Pancreas (tissue), 10 donors: ENCODE data around the gene ZFAND2A. TPM values are rescaled to one million over a fixed set of nuclear protein-coding genes. Genes with fewer than 3 reads are reported as not detected.

Source experiments
- ATAC-seq, 4 donors: fragments of 200-7000 bp; cut with Tn5 transposase; one replicate each; pipeline versions ENCODE4 v1.8.0 to v1.9.1; 2020; ENCODE audit warnings: mild to moderate bottlenecking in 4 of 4, moderate library complexity in 4 of 4
- DNase-seq, 6 donors: peaks; one replicate each; pipeline ENCODE4 v3.0.0-alpha.2; 2020
- FAIRE-seq: peaks from 2 replicates; lab custom pipeline; 2012; peaks lifted over from hg19 to GRCh38; lab: Jason Lieb, UNC
- H3K27ac ChIP-seq, 4 donors: fragments of 200-600 bp; sonication (generic); 1 replicate in 3 of 4; 2 replicates in 1 of 4; pipeline versions ENCODE4 v1.5.0 to v1.8.0; 2020
- H3K27me3 ChIP-seq, 4 donors: fragments of 200-600 bp; one replicate each; pipeline ENCODE4 v1.8.0; 2021
- H3K36me3 ChIP-seq, 3 donors: fragments of 200-600 bp; sonication (generic) in 1 of 3; one replicate each; pipeline versions ENCODE4 v1.5.0 to v1.8.0; 2020 to 2021
- H3K4me1 ChIP-seq, 3 donors: fragments of 200-600 bp; one replicate each; pipeline ENCODE4 v1.8.0; 2021
- H3K4me3 ChIP-seq, 4 donors: fragments of 200-600 bp; sonication (generic) in 2 of 4; one replicate each; pipeline versions ENCODE4 v1.5.0 to v1.8.0; 2020 to 2021
- H3K9me3 ChIP-seq, 4 donors: fragments of 200-600 bp; one replicate each; pipeline ENCODE4 v1.8.0; 2021
- CTCF ChIP-seq, 4 donors: fragments of 200-600 bp; sonication (generic) in 3 of 4; IDR thresholded peaks; one replicate each; pipeline versions ENCODE4 v1.5.0 to v1.8.0; 2021; ENCODE audit warnings: antibody characterized with exemption in 4 of 4
- WGBS, 2 donors: extraction: QIAGEN DNeasy Blood & Tissue Kit; methylation state at CpG; one replicate each; pipeline ENCODE4 v1.1.7; 2013; 5-methylcytosine and 5-hydroxymethylcytosine counted together
- intact Hi-C, 3 donors: fragments of 100-400 bp; cut with DNase I; formaldehyde crosslinking; loops; one replicate each; pipeline versions ENCODE4 v1.11.1 to v1.14.2; 2022
- polyA plus RNA-seq, 2 donors: library from polyadenylated mRNA; stranded (reverse); fragments of 200-250 nt; gene quantifications; one replicate each; pipeline ENCODE4 v1.2.3, GENCODE V29; 2013
- total RNA-seq, 6 donors: library from RNA; stranded (reverse); fragmentation: NEBNext Ultra II Directional in 4 of 6; extraction: Animal tissue kit (Norgen Biotek cat#: 25700) in 4 of 6; gene quantifications; one replicate each; pipeline versions ENCODE4 v1.2.1 to v1.2.4, GENCODE V29; 2021 to 2023
- donor health status: healthy with polysubstance abuse.
- donor health status: DM: no; HTN: no; CAD: no; lungs with moderate emphysema.
- donor health status: DM: no; HTN: no; CAD: no.
- donor health status: control.
- donor health status: control.
- donor health status: Bipolar disorder and iron deficiency.
- donor health status: DM: yes; HTN: yes; CAD: no.
- donor health status: DM: no; HTN: no; CAD: no.
- donor health status: DM: no; HTN: no; CAD: no.
- donor health status: DM: yes; HTN: yes; CAD: no.

Gene ZFAND2A
- total and polyA plus RNA-seq, 8 donors, result 6.1 to 35.0 (median 15.3) TPM

GRCh38 chr7:1134951-1135350 is 25.0 kb downstream of the ZFAND2A start:
- intact Hi-C loops, result no loop called here
- Histone ChIP-seq H3K27me3 (no peaks in the 10 kb centered on the region), H3K9me3 (no peaks in the 10 kb centered on the region), H3K4me3 (no peak overlapping the region), H3K27ac (no peak overlapping the region), H3K4me1 (peaks cover 0 to 18% (median 10%) of the 10 kb centered on the region in 3 donors), H3K36me3 (no peaks in the 10 kb centered on the region)
- no peak for TF ChIP-seq CTCF (IDR thresholded peaks at IDR 0.05)
- DNase-seq, result peak in 1 of 6 donors; percentile 10
- no peak for FAIRE-seq
- ATAC-seq, result no peak
- 49 to 54% methylated on average over 7 of the region's 7 CpGs for WGBS, 2 donors

GRCh38 chr7:1131471-1132265 is 28.3 kb downstream of the ZFAND2A start:
- no peaks in the 10 kb centered on the region for H3K36me3 ChIP-seq
- intact Hi-C loops, result no loop called here
- peak overlapping the region in 1 of 4 donors; percentile 8 for H3K27ac ChIP-seq
- WGBS, 2 donors, result 40 to 41% methylated on average over 2 of the region's 2 CpGs
- no peak for TF ChIP-seq CTCF (IDR thresholded peaks at IDR 0.05)
- no peaks in the 10 kb centered on the region for H3K27me3 ChIP-seq
- no peak overlapping the region for H3K4me3 ChIP-seq
- peak in 3 of 4 donors; percentile 9 to 66 (median 53) for ATAC-seq
- H3K9me3 ChIP-seq, result no peaks in the 10 kb centered on the region
- H3K4me1 ChIP-seq, result peaks cover 0 to 6% (median 0%) of the 10 kb centered on the region in 3 donors
- FAIRE-seq, result no peak
- no peak for DNase-seq

GRCh38 chr7:1130021-1130990 is 29.7 kb downstream of the ZFAND2A start:
- FAIRE-seq, result no peak
- DNase-seq, result peak in 2 of 6 donors; percentile 48 to 60
- 94 to 97% methylated on average over 25 to 26 of the region's 26 CpGs for whole genome bisulfite sequencing, 2 donors
- no peaks in the 10 kb centered on the region for H3K36me3 ChIP-seq
- peaks cover 0 to 5% (median 0%) of the 10 kb centered on the region in 3 donors for H3K4me1 ChIP-seq
- H3K9me3 ChIP-seq, result no peaks in the 10 kb centered on the region
- H3K27me3 ChIP-seq, result no peaks in the 10 kb centered on the region
- no peak for ATAC-seq
- intact Hi-C loops, result no loop called here
- no peak overlapping the region for H3K27ac ChIP-seq
- no peak overlapping the region for H3K4me3 ChIP-seq
- no peak for TF ChIP-seq CTCF (IDR thresholded peaks at IDR 0.05)

GRCh38 chr7:1129431-1129830 is 30.6 kb downstream of the ZFAND2A start:
- no peak for TF ChIP-seq CTCF (IDR thresholded peaks at IDR 0.05)
- intact Hi-C loops, result no loop called here
- Histone ChIP-seq H3K4me1 (peaks cover 0 to 5% (median 0%) of the 10 kb centered on the region in 3 donors), H3K27me3 (no peaks in the 10 kb centered on the region), H3K9me3 (no peaks in the 10 kb centered on the region), H3K27ac (no peak overlapping the region), H3K36me3 (no peaks in the 10 kb centered on the region), H3K4me3 (no peak overlapping the region)
- FAIRE-seq, result no peak
- ATAC-seq, result no peak
- peak in 2 of 6 donors; percentile 18 to 32 for DNase-seq
- WGBS, 2 donors, result 94 to 96% methylated on average over 11 to 13 of the region's 13 CpGs
